Endodermal cell (in vitro differentiated cells): ENCODE data around the gene RIMBP3C. TPM values are rescaled to one million over a fixed set of nuclear protein-coding genes. Genes with fewer than 3 reads are reported as not detected.
A peak's percentile ranks its signal among the peaks of the same experiment; 100 is the strongest.

Source experiments
- DNase-seq: peaks from one replicate; pipeline ENCODE4 v3.0.0-alpha.2; 2017
- H3K27ac ChIP-seq: 2 replicates; pipeline ENCODE4 v1.5.1; 2013; ENCODE audit warnings: mild to moderate bottlenecking, low read depth, low read length, moderate library complexity
- H3K27me3 ChIP-seq: 2 replicates; pipeline ENCODE4 v1.6.1; 2013; ENCODE audit warnings: mild to moderate bottlenecking, low read length, moderate library complexity; ENCODE audit not compliant: insufficient read depth, control insufficient read depth, poor library complexity, severe bottlenecking
- H3K36me3 ChIP-seq: 2 replicates; pipeline ENCODE4 v1.7.0; 2013; ENCODE audit warnings: mild to moderate bottlenecking, low read length, moderate library complexity; ENCODE audit not compliant: control insufficient read depth, insufficient read depth
- H3K4me1 ChIP-seq: one replicate; pipeline ENCODE4 v1.7.0; 2013; ENCODE audit warnings: low read length; ENCODE audit not compliant: control insufficient read depth, insufficient read depth
- H3K4me3 ChIP-seq: 2 replicates; pipeline ENCODE4 v1.5.1; 2013; ENCODE audit warnings: mild to moderate bottlenecking, low read length, moderate library complexity
- H3K9ac ChIP-seq: 2 replicates; pipeline ENCODE4 v1.6.1; 2013; ENCODE audit warnings: mild to moderate bottlenecking, low read length, moderate library complexity; ENCODE audit not compliant: poor library complexity, severe bottlenecking; ENCODE audit errors: extremely low read depth
- H3K9me3 ChIP-seq: 2 replicates; pipeline ENCODE4 v1.6.1; 2013; ENCODE audit warnings: mild to moderate bottlenecking, low read length, moderate library complexity; ENCODE audit not compliant: control insufficient read depth
- H3K27ac Mint-ChIP-seq: 2 replicates; pipeline ENCODE4 v1.8.0; 2020; ENCODE audit warnings: mixed read lengths
- H3K27me3 Mint-ChIP-seq: 2 replicates; pipeline ENCODE4 v1.8.0; 2021; ENCODE audit warnings: mild to moderate bottlenecking, mixed read lengths; ENCODE audit not compliant: insufficient read depth
- H3K36me3 Mint-ChIP-seq: 2 replicates; pipeline ENCODE4 v1.8.0; 2020; ENCODE audit warnings: low read depth, mixed read lengths
- H3K4me1 Mint-ChIP-seq: 2 replicates; pipeline ENCODE4 v1.8.0; 2020; ENCODE audit warnings: mixed read lengths
- H3K4me3 Mint-ChIP-seq: 2 replicates; pipeline ENCODE4 v1.8.0; 2020; ENCODE audit warnings: mild to moderate bottlenecking, moderate library complexity, mixed read lengths
- H3K9me3 Mint-ChIP-seq: 2 replicates; pipeline ENCODE4 v1.8.0; 2020; ENCODE audit warnings: mild to moderate bottlenecking, mixed read lengths
- WGBS, 2 experiments: methylation state at CpG; one replicate each; pipeline versions ENCODE4 v1.1.5 to v1.1.7; 2013; ENCODE audit warnings: missing lambda C conversion rate in 2 of 2, mixed read lengths in 1 of 2; ENCODE audit not compliant: insufficient coverage in 1 of 2, insufficient read length in 1 of 2; 5-methylcytosine and 5-hydroxymethylcytosine counted together
- total RNA-seq, 2 donors: library from RNA; stranded (reverse); fragmentation: NEBNext Ultra II Directional in 1 of 2; extraction: Animal tissue kit (Norgen Biotek cat#: 25700) in 1 of 2; gene quantifications; 2 replicates in 1 of 2; 3 replicates in 1 of 2; pipeline ENCODE4 v1.2.1, GENCODE V29; 2021
- TF ChIP-seq, protein P1 (sequence below): fragments of 200-600 bp; sonication (generic); conservative IDR thresholded peaks from 2 replicates; pipeline ENCODE4 v1.5.0; 2021; ENCODE audit warnings: antibody characterized with exemption, mild to moderate bottlenecking

RIMBP3C gene
- total RNA-seq, 2 donors from 2014 or later, result 0.53 to 0.75 TPM

GRCh38 chr22:21573293-21573734, 22.1 kb upstream of the RIMBP3C start:
- H3K9me3 Mint-ChIP-seq, result no peaks in the 10 kb centered on the region
- peak overlapping the region; percentile 74 for H3K27ac Mint-ChIP-seq
- no peak overlapping the region for H3K4me3 ChIP-seq
- no peak overlapping the region for H3K27ac ChIP-seq
- H3K4me1 ChIP-seq, result peaks cover 9% of the 10 kb centered on the region
- H3K9ac ChIP-seq, result no peak overlapping the region
- peaks cover 30% of the 10 kb centered on the region for H3K36me3 ChIP-seq
- TF ChIP-seq, protein P1, sequence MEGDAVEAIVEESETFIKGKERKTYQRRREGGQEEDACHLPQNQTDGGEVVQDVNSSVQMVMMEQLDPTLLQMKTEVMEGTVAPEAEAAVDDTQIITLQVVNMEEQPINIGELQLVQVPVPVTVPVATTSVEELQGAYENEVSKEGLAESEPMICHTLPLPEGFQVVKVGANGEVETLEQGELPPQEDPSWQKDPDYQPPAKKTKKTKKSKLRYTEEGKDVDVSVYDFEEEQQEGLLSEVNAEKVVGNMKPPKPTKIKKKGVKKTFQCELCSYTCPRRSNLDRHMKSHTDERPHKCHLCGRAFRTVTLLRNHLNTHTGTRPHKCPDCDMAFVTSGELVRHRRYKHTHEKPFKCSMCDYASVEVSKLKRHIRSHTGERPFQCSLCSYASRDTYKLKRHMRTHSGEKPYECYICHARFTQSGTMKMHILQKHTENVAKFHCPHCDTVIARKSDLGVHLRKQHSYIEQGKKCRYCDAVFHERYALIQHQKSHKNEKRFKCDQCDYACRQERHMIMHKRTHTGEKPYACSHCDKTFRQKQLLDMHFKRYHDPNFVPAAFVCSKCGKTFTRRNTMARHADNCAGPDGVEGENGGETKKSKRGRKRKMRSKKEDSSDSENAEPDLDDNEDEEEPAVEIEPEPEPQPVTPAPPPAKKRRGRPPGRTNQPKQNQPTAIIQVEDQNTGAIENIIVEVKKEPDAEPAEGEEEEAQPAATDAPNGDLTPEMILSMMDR, result no peak
- peaks cover 35% of the 10 kb centered on the region for H3K4me1 Mint-ChIP-seq
- H3K27me3 Mint-ChIP-seq, result no peaks in the 10 kb centered on the region
- no peaks in the 10 kb centered on the region for H3K9me3 ChIP-seq
- no peaks in the 10 kb centered on the region for H3K27me3 ChIP-seq
- DNase-seq, result no peak
- peaks cover 28% of the 10 kb centered on the region for H3K36me3 Mint-ChIP-seq
- 89 to 90% methylated on average over 6 of the region's 6 CpGs for WGBS, 2 experiments
- no peak overlapping the region for H3K4me3 Mint-ChIP-seq

DNA sequence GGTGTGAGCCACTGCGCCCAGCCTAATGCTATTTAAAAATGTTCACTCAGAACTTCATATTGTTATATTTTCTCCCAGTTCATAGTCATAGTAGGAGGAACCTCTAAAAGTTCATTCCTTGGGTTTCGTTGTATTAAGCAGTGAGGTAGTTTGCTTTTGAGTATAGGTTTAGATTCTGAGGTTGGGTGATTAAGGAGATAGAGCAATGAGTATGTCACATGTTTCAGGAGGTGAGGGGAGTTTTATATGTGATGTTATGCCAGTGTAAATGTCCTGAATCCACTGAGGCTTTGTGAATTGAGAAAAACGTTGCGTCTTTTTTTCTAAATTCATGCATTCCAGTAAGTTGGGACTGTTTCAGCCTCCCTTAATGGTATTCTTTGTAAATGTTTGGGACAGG, 20.4 kb upstream of the RIMBP3C start:
- H3K4me1 Mint-ChIP-seq, result peaks cover 34% of the 10 kb centered on the region

GRCh38 chr22:21570398-21570797, 19.1 kb upstream of the RIMBP3C start:
- Histone ChIP-seq H3K27ac (no peak overlapping the region), H3K4me1 (peaks cover 9% of the 10 kb centered on the region), H3K9me3 (no peaks in the 10 kb centered on the region), H3K36me3 (peaks cover 30% of the 10 kb centered on the region), H3K27me3 (no peaks in the 10 kb centered on the region), H3K9ac (peak overlapping the region; percentile 1), H3K4me3 (peak overlapping the region; percentile 94)
- 64 to 73% methylated on average over 4 of the region's 4 CpGs for WGBS, 2 experiments
- peaks cover 19% of the 10 kb centered on the region for H3K36me3 Mint-ChIP-seq
- peaks cover 1% of the 10 kb centered on the region for H3K27me3 Mint-ChIP-seq
- TF ChIP-seq, protein P1, result no peak
- H3K4me1 Mint-ChIP-seq, result peaks cover 34% of the 10 kb centered on the region
- no peak overlapping the region for H3K27ac Mint-ChIP-seq
- H3K9me3 Mint-ChIP-seq, result no peaks in the 10 kb centered on the region
- no peak for DNase-seq
- peak overlapping the region; percentile 93 for H3K4me3 Mint-ChIP-seq

More for the DNA sequence above, 20.4 kb upstream of the RIMBP3C start:
- peaks cover 9% of the 10 kb centered on the region for H3K4me1 ChIP-seq
- no peaks in the 10 kb centered on the region for H3K9me3 Mint-ChIP-seq
- H3K4me3 Mint-ChIP-seq, result no peak overlapping the region
- no peak overlapping the region for H3K9ac ChIP-seq
- H3K9me3 ChIP-seq, result no peaks in the 10 kb centered on the region
- peaks cover 22% of the 10 kb centered on the region for H3K36me3 Mint-ChIP-seq
- peaks cover 30% of the 10 kb centered on the region for H3K36me3 ChIP-seq
- WGBS, 2 experiments, result 97 to 100% methylated on average over 3 to 4 of the region's 4 CpGs
- no peak for DNase-seq
- no peaks in the 10 kb centered on the region for H3K27me3 Mint-ChIP-seq
- TF ChIP-seq, protein P1, result no peak
- H3K27ac ChIP-seq, result no peak overlapping the region
- no peaks in the 10 kb centered on the region for H3K27me3 ChIP-seq
- H3K27ac Mint-ChIP-seq, result no peak overlapping the region
- no peak overlapping the region for H3K4me3 ChIP-seq
